Lung (tissue), 12 donors: Measurements from ENCODE around the gene TMEM184A. TPM values are rescaled to one million over a fixed set of nuclear protein-coding genes. Genes with fewer than 3 reads are reported as not detected.

Experiments
- ATAC-seq: fragments of 200-7000 bp; cut with Tn5 transposase; one replicate; pipeline ENCODE4 v1.9.1; 2020; ENCODE audit warnings: moderate number of reproducible peaks; ENCODE audit not compliant: insufficient read depth, low FRiP score
- DNase-seq, 3 donors: peaks; one replicate each; pipeline ENCODE4 v3.0.0-alpha.2; 2013 to 2017
- H3K27ac ChIP-seq, 2 donors: one replicate each; pipeline ENCODE4 v1.5.1; 2013; ENCODE audit warnings: mild to moderate bottlenecking in 2 of 2, moderate library complexity in 2 of 2, control low read depth in 1 of 2, inconsistent platforms in 1 of 2, low read depth in 1 of 2, low read length in 1 of 2
- H3K27me3 ChIP-seq, 3 donors: one replicate each; pipeline ENCODE4 v1.5.1; 2013; ENCODE audit warnings: low read length in 2 of 3; ENCODE audit not compliant: control insufficient read depth in 3 of 3, insufficient read depth in 3 of 3
- H3K36me3 ChIP-seq, 4 donors: one replicate each; pipeline ENCODE4 v1.5.1; 2013; ENCODE audit warnings: low read length in 4 of 4, mild to moderate bottlenecking in 1 of 4, moderate library complexity in 1 of 4; ENCODE audit not compliant: control insufficient read depth in 4 of 4, insufficient read depth in 4 of 4
- H3K4me1 ChIP-seq, 5 donors: one replicate each; pipeline ENCODE4 v1.5.1; 2013; ENCODE audit warnings: low read length in 5 of 5, mild to moderate bottlenecking in 2 of 5, moderate library complexity in 1 of 5; ENCODE audit not compliant: control insufficient read depth in 5 of 5, insufficient read depth in 5 of 5
- H3K4me3 ChIP-seq: one replicate; pipeline ENCODE4 v1.5.1; 2013; ENCODE audit warnings: mild to moderate bottlenecking, control low read depth, moderate library complexity
- H3K9ac ChIP-seq, 2 donors: one replicate each; pipeline ENCODE4 v1.5.1; 2013; ENCODE audit warnings: low read length in 2 of 2, control low read depth in 1 of 2; ENCODE audit not compliant: insufficient read depth in 1 of 2
- H3K9me3 ChIP-seq, 4 donors: one replicate each; pipeline ENCODE4 v1.5.1; 2013; ENCODE audit warnings: low read length in 3 of 4, mild to moderate bottlenecking in 1 of 4, moderate library complexity in 1 of 4; ENCODE audit not compliant: control insufficient read depth in 4 of 4, insufficient read depth in 3 of 4
- WGBS, 2 donors: extraction: QIAGEN DNeasy Blood & Tissue Kit; methylation state at CpG; one replicate each; pipeline ENCODE4 v1.1.7; 2013; 5-methylcytosine and 5-hydroxymethylcytosine counted together
- polyA plus RNA-seq, 2 donors: library from polyadenylated mRNA; stranded (reverse); fragments of 200-250 nt; gene quantifications; one replicate each; pipeline ENCODE4 v1.2.1, GENCODE V29; 2013
- total RNA-seq, 2 donors: library from RNA; depleted of rRNA in 1 of 2; stranded (reverse); fragments of >200 nt in 1 of 2; gene quantifications; one replicate each; pipeline ENCODE4 v1.2.1, GENCODE V29; 2014 to 2021
- TF ChIP-seq, protein P1 (sequence below): IDR thresholded peaks from 2 replicates; pipeline ENCODE4 v1.5.1; 2012; ENCODE audit warnings: mild to moderate bottlenecking; ENCODE audit errors: control extremely low read depth, extremely low read depth
- donor health status: control.
- donor health status: control.
- donor health status: Bipolar disorder and iron deficiency.
- donor health status: healthy.
- donor health status: DM: yes; HTN: yes; CAD: no.

TMEM184A gene
- total and polyA plus RNA-seq, 4 donors: 1.8 to 11.8 (median 8.3) TPM

DNA sequence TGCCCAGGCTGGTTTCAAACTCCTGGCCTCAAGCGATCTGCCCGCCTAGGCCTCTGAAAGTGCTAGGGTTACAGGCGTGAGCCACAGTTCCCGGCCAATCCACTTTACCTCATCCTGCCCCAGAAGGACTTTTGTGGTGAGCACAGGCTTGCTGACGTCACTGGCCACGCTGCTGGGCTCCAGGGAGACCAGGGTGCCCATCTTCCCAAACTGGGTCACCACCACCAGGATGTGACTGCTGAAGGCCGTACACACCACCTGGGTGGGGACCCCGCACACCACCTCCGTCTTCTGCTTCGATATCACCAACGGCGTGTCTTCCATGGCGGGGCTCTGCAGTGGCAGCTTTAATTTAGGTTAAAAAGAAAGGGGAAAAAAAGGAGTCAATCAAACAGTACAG, 13.0 kb upstream of the TMEM184A start:
- Histone ChIP-seq H3K9me3 (no peaks in the 10 kb centered on the region), H3K4me1 (peaks cover 0 to 24% (median 7%) of the 10 kb centered on the region in 5 donors), H3K36me3 (peaks cover 0 to 18% (median 7%) of the 10 kb centered on the region in 4 donors), H3K27ac (peak overlapping the region in 1 of 2 donors; percentile 85), H3K9ac (no peak overlapping the region), H3K27me3 (no peaks in the 10 kb centered on the region), H3K4me3 (peak overlapping the region; percentile 87)
- 72 to 81% methylated on average over 13 of the region's 13 CpGs for WGBS, 2 donors
- TF ChIP-seq, protein P1, sequence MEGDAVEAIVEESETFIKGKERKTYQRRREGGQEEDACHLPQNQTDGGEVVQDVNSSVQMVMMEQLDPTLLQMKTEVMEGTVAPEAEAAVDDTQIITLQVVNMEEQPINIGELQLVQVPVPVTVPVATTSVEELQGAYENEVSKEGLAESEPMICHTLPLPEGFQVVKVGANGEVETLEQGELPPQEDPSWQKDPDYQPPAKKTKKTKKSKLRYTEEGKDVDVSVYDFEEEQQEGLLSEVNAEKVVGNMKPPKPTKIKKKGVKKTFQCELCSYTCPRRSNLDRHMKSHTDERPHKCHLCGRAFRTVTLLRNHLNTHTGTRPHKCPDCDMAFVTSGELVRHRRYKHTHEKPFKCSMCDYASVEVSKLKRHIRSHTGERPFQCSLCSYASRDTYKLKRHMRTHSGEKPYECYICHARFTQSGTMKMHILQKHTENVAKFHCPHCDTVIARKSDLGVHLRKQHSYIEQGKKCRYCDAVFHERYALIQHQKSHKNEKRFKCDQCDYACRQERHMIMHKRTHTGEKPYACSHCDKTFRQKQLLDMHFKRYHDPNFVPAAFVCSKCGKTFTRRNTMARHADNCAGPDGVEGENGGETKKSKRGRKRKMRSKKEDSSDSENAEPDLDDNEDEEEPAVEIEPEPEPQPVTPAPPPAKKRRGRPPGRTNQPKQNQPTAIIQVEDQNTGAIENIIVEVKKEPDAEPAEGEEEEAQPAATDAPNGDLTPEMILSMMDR: no peak
- DNase-seq (no peak), ATAC-seq (no peak)

GRCh38 chr7:1567896-1568510, 12.0 kb upstream of the TMEM184A start:
- peak; percentile 60 to 87 (median 76) for DNase-seq
- Histone ChIP-seq H3K36me3 (peaks cover 0 to 18% (median 7%) of the 10 kb centered on the region in 4 donors), H3K4me1 (peaks cover 0 to 24% (median 7%) of the 10 kb centered on the region in 5 donors), H3K9ac (no peak overlapping the region), H3K4me3 (no peak overlapping the region), H3K9me3 (no peaks in the 10 kb centered on the region), H3K27me3 (no peaks in the 10 kb centered on the region), H3K27ac (no peak overlapping the region)
- no peak for ATAC-seq
- TF ChIP-seq, protein P1: no peak
- 85 to 88% methylated on average over 17 of the region's 17 CpGs for WGBS, 2 donors

- DNase-seq (no peak), ATAC-seq (no peak)
- Histone ChIP-seq H3K27ac (no peak overlapping the region), H3K36me3 (peaks cover 0 to 18% (median 7%) of the 10 kb centered on the region in 4 donors), H3K4me3 (no peak overlapping the region), H3K4me1 (peaks cover 0 to 24% (median 7%) of the 10 kb centered on the region in 5 donors), H3K27me3 (no peaks in the 10 kb centered on the region), H3K9me3 (no peaks in the 10 kb centered on the region), H3K9ac (no peak overlapping the region)
- TF ChIP-seq, protein P1: no peak
- WGBS, 2 donors: 86% methylated on average over 26 of the region's 26 CpGs
These were observed 11.2 kb upstream of the TMEM184A start for GRCh38 chr7:1567049-1567771.
